Measurements from ENCODE around the gene EGFL7. TPM values are rescaled to one million over a fixed set of nuclear protein-coding genes. Genes with fewer than 3 reads are reported as not detected.

EGFL7 gene
- total RNA-seq, 1 donor from 2014 or later = 16.3 TPM

GRCh38 chr9:136640171-136641111 is 22.3 kb upstream of the EGFL7 start:
- Mint-ChIP-seq H3K4me1 (ENCODE audit: low read depth) (no peaks in the 10 kb centered on the region), H3K27me3 (peaks cover 35% of the 10 kb centered on the region), H3K36me3 (ENCODE audit: insufficient read depth) (no peaks in the 10 kb centered on the region), H3K9me3 (ENCODE audit: low read depth) (no peaks in the 10 kb centered on the region), H3K4me3 (ENCODE audit: low read depth) (no peak overlapping the region), H3K27ac (no peak overlapping the region)
- TF ChIP-seq CTCF (IDR thresholded peaks at IDR 0.05; ENCODE audit: unreplicated experiment) = no peak
- no peak for DNase-seq (ENCODE audit: low spot score, unreplicated experiment)

DNA sequence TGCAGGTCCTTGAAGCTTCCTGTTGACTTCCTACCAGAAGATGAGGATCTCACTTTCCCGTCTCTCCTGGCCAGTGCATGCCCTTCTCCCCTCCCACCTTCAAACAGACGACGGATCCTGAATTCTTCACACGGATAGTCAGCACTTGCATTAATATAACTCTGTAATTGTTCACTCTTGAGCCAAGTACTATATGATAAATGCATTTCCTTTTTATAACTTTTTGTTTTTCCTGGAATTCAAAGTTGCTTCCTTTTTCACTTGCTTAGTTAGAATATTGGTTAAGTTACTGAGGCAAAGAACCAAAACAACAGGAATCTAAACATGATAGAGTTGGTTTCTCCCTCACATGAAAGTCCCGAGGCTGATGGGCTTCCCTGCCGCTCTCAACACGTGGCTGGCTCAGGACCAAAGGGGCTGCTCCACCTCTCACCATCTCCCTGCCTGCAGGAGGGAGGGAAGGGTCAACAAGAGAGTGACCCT is 20.2 kb upstream of the EGFL7 start:
- Mint-ChIP-seq H3K9me3 (ENCODE audit: low read depth) (no peaks in the 10 kb centered on the region), H3K4me1 (ENCODE audit: low read depth) (no peaks in the 10 kb centered on the region), H3K27ac (no peak overlapping the region), H3K4me3 (ENCODE audit: low read depth) (no peak overlapping the region), H3K27me3 (peaks cover 29% of the 10 kb centered on the region), H3K36me3 (ENCODE audit: insufficient read depth) (no peaks in the 10 kb centered on the region)
- no peak for DNase-seq (ENCODE audit: low spot score, unreplicated experiment)
- no peak for TF ChIP-seq CTCF (IDR thresholded peaks at IDR 0.05; ENCODE audit: unreplicated experiment)

DNA sequence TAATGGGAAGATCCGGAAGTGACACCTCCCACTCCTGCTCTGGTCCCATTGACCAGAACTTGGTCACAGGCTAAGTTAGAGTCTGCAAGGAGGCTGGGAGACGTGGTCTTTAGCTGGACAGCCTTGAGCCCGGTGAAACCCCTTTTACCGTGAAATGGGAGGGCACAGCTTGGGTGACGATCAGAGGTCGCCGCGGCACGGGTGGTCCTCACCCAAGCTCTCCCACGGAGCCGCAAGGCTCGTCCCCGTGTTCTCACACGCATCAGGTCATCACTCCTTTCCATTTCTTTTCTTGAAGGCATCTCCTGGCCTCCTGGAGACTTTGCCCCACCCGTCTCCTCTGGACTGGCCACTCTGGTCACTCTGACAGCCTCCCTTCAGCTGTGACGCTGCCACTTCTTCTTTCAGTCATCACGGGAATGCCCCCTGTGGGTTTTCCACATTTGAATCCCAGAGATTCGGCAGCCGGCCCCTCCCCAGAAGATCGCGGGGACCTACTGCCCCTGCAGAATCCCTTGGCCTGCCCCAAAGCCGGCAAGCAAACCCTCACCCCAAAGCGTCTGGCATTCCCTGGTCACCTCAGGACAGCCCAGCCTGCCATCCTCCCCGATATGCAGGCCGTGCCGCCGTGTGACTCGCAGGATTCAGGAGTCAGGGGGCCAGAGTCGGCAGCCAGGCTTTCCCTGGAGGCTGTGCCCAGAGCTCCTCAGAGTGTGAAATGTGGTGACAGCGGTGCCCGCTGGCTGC is 18.9 kb upstream of the EGFL7 start:
- DNase-seq (ENCODE audit: low spot score, unreplicated experiment) = no peak
- H3K36me3 Mint-ChIP-seq (ENCODE audit: insufficient read depth) = no peaks in the 10 kb centered on the region
- no peak overlapping the region for H3K27ac Mint-ChIP-seq
- H3K9me3 Mint-ChIP-seq (ENCODE audit: low read depth) = no peaks in the 10 kb centered on the region
- H3K27me3 Mint-ChIP-seq = peaks cover 31% of the 10 kb centered on the region
- H3K4me1 Mint-ChIP-seq (ENCODE audit: low read depth) = no peaks in the 10 kb centered on the region
- no peak overlapping the region for H3K4me3 Mint-ChIP-seq (ENCODE audit: low read depth)
- TF ChIP-seq CTCF (IDR thresholded peaks at IDR 0.05; ENCODE audit: unreplicated experiment) = no peak

- Mint-ChIP-seq H3K36me3 (ENCODE audit: insufficient read depth) (no peaks in the 10 kb centered on the region), H3K9me3 (ENCODE audit: low read depth) (no peaks in the 10 kb centered on the region), H3K4me3 (ENCODE audit: low read depth) (no peak overlapping the region), H3K27ac (no peak overlapping the region), H3K27me3 (peaks cover 32% of the 10 kb centered on the region), H3K4me1 (ENCODE audit: low read depth) (no peaks in the 10 kb centered on the region)
- TF ChIP-seq CTCF (IDR thresholded peaks at IDR 0.05; ENCODE audit: unreplicated experiment) = no peak
- no peak for DNase-seq (ENCODE audit: low spot score, unreplicated experiment)
Observed at GRCh38 chr9:136644343-136644592, 18.4 kb upstream of the EGFL7 start.

DNA sequence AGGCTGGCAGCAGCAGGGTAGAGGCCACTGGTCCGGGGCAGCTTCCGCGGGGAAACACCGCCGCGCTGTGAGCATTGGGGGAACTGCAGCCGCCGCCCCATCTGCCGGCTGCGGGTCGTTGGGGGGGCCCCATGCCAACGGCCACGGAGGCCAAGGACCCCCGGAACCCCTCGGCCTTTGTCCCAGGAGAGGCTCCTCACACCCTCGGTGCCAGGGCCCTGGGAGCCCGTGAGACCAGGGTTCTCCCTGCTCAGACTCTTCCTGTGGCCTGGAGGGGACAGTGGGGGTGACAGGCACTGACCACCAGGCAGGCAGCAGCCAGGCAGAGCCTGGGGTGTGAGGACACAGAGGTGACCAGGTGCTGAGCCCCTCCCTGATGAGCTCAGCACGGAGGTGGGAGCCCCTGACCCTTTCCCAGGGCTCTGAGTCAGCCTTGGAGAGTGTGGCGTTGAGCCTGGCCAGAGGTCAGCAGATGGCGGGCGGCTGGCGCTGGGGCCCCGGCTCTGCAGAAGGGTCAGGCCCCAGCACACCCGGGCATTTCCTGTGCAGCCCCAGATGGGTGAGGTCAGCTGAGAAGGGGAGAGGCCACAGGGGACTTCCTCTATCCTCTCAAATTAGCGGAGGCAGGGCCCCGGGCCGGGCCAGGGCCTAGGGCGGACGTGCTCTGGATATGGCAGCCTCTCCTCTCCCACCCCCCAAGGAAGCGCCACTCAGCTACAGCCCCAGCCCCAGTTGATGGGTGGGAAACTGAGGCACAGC is 17.9 kb upstream of the EGFL7 start:
- peak; percentile 58 for DNase-seq (ENCODE audit: low spot score, unreplicated experiment)
- Mint-ChIP-seq H3K36me3 (ENCODE audit: insufficient read depth) (no peaks in the 10 kb centered on the region), H3K4me1 (ENCODE audit: low read depth) (no peaks in the 10 kb centered on the region), H3K27me3 (peaks cover 32% of the 10 kb centered on the region), H3K9me3 (ENCODE audit: low read depth) (no peaks in the 10 kb centered on the region), H3K4me3 (ENCODE audit: low read depth) (no peak overlapping the region), H3K27ac (no peak overlapping the region)
- TF ChIP-seq CTCF (IDR thresholded peaks at IDR 0.05; ENCODE audit: unreplicated experiment) = peak; percentile 73
